SK-N-SH treated with all-trans-retinoic acid at 6 μM for 48 hours (cell line): Measurements from ENCODE around the gene CD38.

ENCODE experiments used
- ATAC-seq: fragments of 200-7000 bp; cut with Tn5 transposase; 3 replicates; pipeline ENCODE4 v1.9.1; 2020; ENCODE audit warnings: mild to moderate bottlenecking, moderate library complexity
- ARNTL ChIP-seq: fragments of 450-650 bp; formaldehyde crosslinking; IDR thresholded peaks from 2 replicates; pipeline ENCODE4 v1.5.0; 2020; ENCODE audit warnings: low read depth, mild to moderate bottlenecking, moderate library complexity, borderline replicate concordance
- BACH2 ChIP-seq: fragments of 250-450 bp; sonication (Bioruptor Pico); IDR thresholded peaks from 2 replicates; pipeline ENCODE4 v1.9.0; 2021; ENCODE audit warnings: mild to moderate bottlenecking, borderline replicate concordance
- CSDC2 ChIP-seq: fragments of 250-450 bp; sonication (Bioruptor Pico); IDR thresholded peaks from 2 replicates; pipeline ENCODE4 v1.5.0; 2020; ENCODE audit warnings: mild to moderate bottlenecking, moderate library complexity
- CSRNP3 ChIP-seq: fragments of 250-450 bp; sonication (Bioruptor Pico); IDR thresholded peaks from 2 replicates; pipeline ENCODE4 v1.5.1; 2021; ENCODE audit warnings: mild to moderate bottlenecking, moderate library complexity
- ESRRG ChIP-seq: fragments of 250-450 bp; sonication (Bioruptor Pico); IDR thresholded peaks from 2 replicates; pipeline ENCODE4 v1.6.1; 2021; ENCODE audit warnings: mild to moderate bottlenecking
- GLIS3 ChIP-seq: fragments of 250-450 bp; sonication (Bioruptor Pico); IDR thresholded peaks from 2 replicates; pipeline ENCODE4 v1.5.0; 2020; ENCODE audit warnings: mild to moderate bottlenecking, moderate library complexity
- ISL1 ChIP-seq: fragments of 250-450 bp; sonication (Bioruptor Pico); IDR thresholded peaks from 2 replicates; pipeline ENCODE4 v2.1.2; 2022; ENCODE audit warnings: mild to moderate bottlenecking, moderate library complexity
- OSR1 ChIP-seq: fragments of 250-450 bp; sonication (Bioruptor Pico); IDR thresholded peaks from 2 replicates; pipeline ENCODE4 v1.8.0; 2022; ENCODE audit warnings: moderate library complexity, mild to moderate bottlenecking, inconsistent platforms
- POU6F1 ChIP-seq: fragments of 250-450 bp; sonication (Bioruptor Pico); IDR thresholded peaks from 2 replicates; pipeline ENCODE4 v1.8.0; 2021; ENCODE audit warnings: low read depth, mild to moderate bottlenecking, moderate library complexity, borderline replicate concordance
- PPARA ChIP-seq: fragments of 250-450 bp; sonication (Bioruptor Pico); IDR thresholded peaks from 2 replicates; pipeline ENCODE4 v1.5.0; 2020; ENCODE audit warnings: mild to moderate bottlenecking, borderline replicate concordance
- RARB ChIP-seq: fragments of 250-450 bp; sonication (Bioruptor Pico); IDR thresholded peaks from 2 replicates; pipeline ENCODE4 v1.8.0; 2021; ENCODE audit warnings: mild to moderate bottlenecking, moderate library complexity
- SNAI2 ChIP-seq: fragments of 250-450 bp; sonication (Bioruptor Pico); IDR thresholded peaks from 2 replicates; pipeline ENCODE4 v1.5.0; 2020; ENCODE audit warnings: mild to moderate bottlenecking, moderate library complexity
- TCF4 ChIP-seq: fragments of 250-450 bp; sonication (Bioruptor Pico); IDR thresholded peaks from 2 replicates; pipeline ENCODE4 v1.8.0; 2021; ENCODE audit warnings: mild to moderate bottlenecking, moderate library complexity, borderline replicate concordance
- TOX ChIP-seq: fragments of 250-450 bp; sonication (Bioruptor Pico); IDR thresholded peaks from 2 replicates; pipeline ENCODE4 v1.8.0; 2021; ENCODE audit warnings: mild to moderate bottlenecking, moderate library complexity, borderline replicate concordance
- ZC3H10 ChIP-seq: fragments of 250-450 bp; sonication (Bioruptor Pico); IDR thresholded peaks from 2 replicates; pipeline ENCODE4 v1.5.1; 2021; ENCODE audit warnings: mild to moderate bottlenecking, moderate library complexity
- ZFP3 ChIP-seq: fragments of 250-450 bp; sonication (Bioruptor Pico); IDR thresholded peaks from 2 replicates; pipeline ENCODE4 v1.5.0; 2020; ENCODE audit warnings: mild to moderate bottlenecking, moderate library complexity
- ZFP30 ChIP-seq: fragments of 450-650 bp; formaldehyde crosslinking; IDR thresholded peaks from 2 replicates; pipeline ENCODE4 v1.5.0; 2022; ENCODE audit warnings: mild to moderate bottlenecking, moderate library complexity
- ZNF565 ChIP-seq: fragments of 450-650 bp; formaldehyde crosslinking; conservative IDR thresholded peaks from 2 replicates; pipeline ENCODE4 v1.5.0; 2020; ENCODE audit warnings: low read depth, mild to moderate bottlenecking, moderate library complexity
- ZNF70 ChIP-seq: fragments of 450-650 bp; formaldehyde crosslinking; IDR thresholded peaks from 2 replicates; pipeline ENCODE4 v1.5.0; 2020; ENCODE audit warnings: mild to moderate bottlenecking, moderate library complexity
- ZNF8 ChIP-seq: fragments of 450-650 bp; formaldehyde crosslinking; IDR thresholded peaks from 2 replicates; pipeline ENCODE4 v1.5.0; 2020; ENCODE audit warnings: mild to moderate bottlenecking, moderate library complexity
- TF ChIP-seq, protein P1 (sequence below): fragments of 250-450 bp; sonication (Bioruptor Pico); IDR thresholded peaks from 2 replicates; pipeline ENCODE4 v1.8.0; 2020; ENCODE audit warnings: mild to moderate bottlenecking, moderate library complexity, borderline replicate concordance
- TF ChIP-seq, protein P2 (sequence below): fragments of 250-450 bp; sonication (Bioruptor Pico); IDR thresholded peaks from 2 replicates; pipeline ENCODE4 v1.5.0; 2020; ENCODE audit warnings: mild to moderate bottlenecking, moderate library complexity

CD38 gene

GRCh38 chr4:15740764-15741404, 37.2 kb upstream of the CD38 start:
- TF ChIP-seq OSR1: no peak
- no peak for TF ChIP-seq CSRNP3 (CRISPR knock-in tag)
- TF ChIP-seq POU6F1 (CRISPR knock-in tag): no peak
- TF ChIP-seq ZNF8 (CRISPR knock-in tag): no peak
- TF ChIP-seq, protein P1, sequence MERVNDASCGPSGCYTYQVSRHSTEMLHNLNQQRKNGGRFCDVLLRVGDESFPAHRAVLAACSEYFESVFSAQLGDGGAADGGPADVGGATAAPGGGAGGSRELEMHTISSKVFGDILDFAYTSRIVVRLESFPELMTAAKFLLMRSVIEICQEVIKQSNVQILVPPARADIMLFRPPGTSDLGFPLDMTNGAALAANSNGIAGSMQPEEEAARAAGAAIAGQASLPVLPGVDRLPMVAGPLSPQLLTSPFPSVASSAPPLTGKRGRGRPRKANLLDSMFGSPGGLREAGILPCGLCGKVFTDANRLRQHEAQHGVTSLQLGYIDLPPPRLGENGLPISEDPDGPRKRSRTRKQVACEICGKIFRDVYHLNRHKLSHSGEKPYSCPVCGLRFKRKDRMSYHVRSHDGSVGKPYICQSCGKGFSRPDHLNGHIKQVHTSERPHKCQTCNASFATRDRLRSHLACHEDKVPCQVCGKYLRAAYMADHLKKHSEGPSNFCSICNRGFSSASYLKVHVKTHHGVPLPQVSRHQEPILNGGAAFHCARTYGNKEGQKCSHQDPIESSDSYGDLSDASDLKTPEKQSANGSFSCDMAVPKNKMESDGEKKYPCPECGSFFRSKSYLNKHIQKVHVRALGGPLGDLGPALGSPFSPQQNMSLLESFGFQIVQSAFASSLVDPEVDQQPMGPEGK: no peak
- no peak for TF ChIP-seq ZFP30
- no peak for TF ChIP-seq ISL1 (CRISPR knock-in tag)
- TF ChIP-seq ZNF70 (CRISPR knock-in tag): no peak
- no peak for ATAC-seq

GRCh38 chr4:15742083-15742582, 36.0 kb upstream of the CD38 start:
- TF ChIP-seq ZNF8 (CRISPR knock-in tag) (no peak), OSR1 (no peak), ARNTL (CRISPR knock-in tag) (no peak), ZFP30 (no peak), ESRRG (CRISPR knock-in tag) (no peak), RARB (CRISPR knock-in tag) (no peak), PPARA (CRISPR knock-in tag) (no peak)
- TF ChIP-seq, protein P1: no peak
- TF ChIP-seq, protein P2, sequence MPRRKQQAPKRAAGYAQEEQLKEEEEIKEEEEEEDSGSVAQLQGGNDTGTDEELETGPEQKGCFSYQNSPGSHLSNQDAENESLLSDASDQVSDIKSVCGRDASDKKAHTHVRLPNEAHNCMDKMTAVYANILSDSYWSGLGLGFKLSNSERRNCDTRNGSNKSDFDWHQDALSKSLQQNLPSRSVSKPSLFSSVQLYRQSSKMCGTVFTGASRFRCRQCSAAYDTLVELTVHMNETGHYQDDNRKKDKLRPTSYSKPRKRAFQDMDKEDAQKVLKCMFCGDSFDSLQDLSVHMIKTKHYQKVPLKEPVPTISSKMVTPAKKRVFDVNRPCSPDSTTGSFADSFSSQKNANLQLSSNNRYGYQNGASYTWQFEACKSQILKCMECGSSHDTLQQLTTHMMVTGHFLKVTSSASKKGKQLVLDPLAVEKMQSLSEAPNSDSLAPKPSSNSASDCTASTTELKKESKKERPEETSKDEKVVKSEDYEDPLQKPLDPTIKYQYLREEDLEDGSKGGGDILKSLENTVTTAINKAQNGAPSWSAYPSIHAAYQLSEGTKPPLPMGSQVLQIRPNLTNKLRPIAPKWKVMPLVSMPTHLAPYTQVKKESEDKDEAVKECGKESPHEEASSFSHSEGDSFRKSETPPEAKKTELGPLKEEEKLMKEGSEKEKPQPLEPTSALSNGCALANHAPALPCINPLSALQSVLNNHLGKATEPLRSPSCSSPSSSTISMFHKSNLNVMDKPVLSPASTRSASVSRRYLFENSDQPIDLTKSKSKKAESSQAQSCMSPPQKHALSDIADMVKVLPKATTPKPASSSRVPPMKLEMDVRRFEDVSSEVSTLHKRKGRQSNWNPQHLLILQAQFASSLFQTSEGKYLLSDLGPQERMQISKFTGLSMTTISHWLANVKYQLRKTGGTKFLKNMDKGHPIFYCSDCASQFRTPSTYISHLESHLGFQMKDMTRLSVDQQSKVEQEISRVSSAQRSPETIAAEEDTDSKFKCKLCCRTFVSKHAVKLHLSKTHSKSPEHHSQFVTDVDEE (CRISPR knock-in tag): no peak
- no peak for ATAC-seq

DNA sequence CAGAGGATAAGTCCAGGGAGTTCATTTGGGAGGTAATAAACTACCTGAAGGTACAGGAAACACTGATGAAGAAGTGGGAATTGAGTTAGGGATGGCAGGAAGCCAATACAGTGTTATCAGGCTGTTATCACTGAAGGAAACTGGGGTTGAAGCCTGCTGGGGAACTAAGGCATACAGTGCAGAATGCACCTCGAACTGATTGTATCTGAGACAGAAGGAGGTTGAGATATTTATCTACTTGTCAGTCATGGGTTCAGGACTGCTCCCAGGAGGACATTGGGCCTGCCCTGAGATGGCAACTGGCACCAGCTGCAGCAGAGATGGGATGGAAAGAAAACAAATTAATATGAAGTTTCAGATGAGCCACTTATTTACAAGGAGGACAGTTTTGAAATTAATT, 35.5 kb upstream of the CD38 start:
- ATAC-seq: no peak
- TF ChIP-seq ZNF70 (CRISPR knock-in tag) (no peak), SNAI2 (CRISPR knock-in tag) (no peak), RARB (CRISPR knock-in tag) (no peak), GLIS3 (no peak), BACH2 (CRISPR knock-in tag) (no peak), CSDC2 (no peak), ZFP3 (CRISPR knock-in tag) (no peak), TCF4 (no peak), TOX (no peak), CSRNP3 (CRISPR knock-in tag) (no peak), POU6F1 (CRISPR knock-in tag) (no peak), ARNTL (CRISPR knock-in tag) (no peak), ZC3H10 (CRISPR knock-in tag) (no peak), ISL1 (CRISPR knock-in tag) (no peak), ESRRG (CRISPR knock-in tag) (no peak), ZNF565 (CRISPR knock-in tag) (no peak), OSR1 (no peak)
- TF ChIP-seq, protein P1: no peak
